ENCODE results near the gene SV2C. TPM values are rescaled to one million over a fixed set of nuclear protein-coding genes. Genes with fewer than 3 reads are reported as not detected.

Gene SV2C
- polyA plus RNA-seq, 3 donors: 0.06 to 0.21 (median 0.13) TPM

- no peak for DNase-seq
These were observed 8.2 kb downstream of the SV2C start for GRCh38 chr5:76091351-76091750.

GRCh38 chr5:76099286-76099702, 16.1 kb downstream of the SV2C start:
- DNase-seq: no peak

GRCh38 chr5:76099756-76100155, 16.6 kb downstream of the SV2C start:
- DNase-seq: no peak

- peak; percentile 50 for DNase-seq
These were observed 20.8 kb downstream of the SV2C start for GRCh38 chr5:76104027-76104426.

GRCh38 chr5:76106149-76106548, 23.0 kb downstream of the SV2C start:
- no peak for DNase-seq

DNA sequence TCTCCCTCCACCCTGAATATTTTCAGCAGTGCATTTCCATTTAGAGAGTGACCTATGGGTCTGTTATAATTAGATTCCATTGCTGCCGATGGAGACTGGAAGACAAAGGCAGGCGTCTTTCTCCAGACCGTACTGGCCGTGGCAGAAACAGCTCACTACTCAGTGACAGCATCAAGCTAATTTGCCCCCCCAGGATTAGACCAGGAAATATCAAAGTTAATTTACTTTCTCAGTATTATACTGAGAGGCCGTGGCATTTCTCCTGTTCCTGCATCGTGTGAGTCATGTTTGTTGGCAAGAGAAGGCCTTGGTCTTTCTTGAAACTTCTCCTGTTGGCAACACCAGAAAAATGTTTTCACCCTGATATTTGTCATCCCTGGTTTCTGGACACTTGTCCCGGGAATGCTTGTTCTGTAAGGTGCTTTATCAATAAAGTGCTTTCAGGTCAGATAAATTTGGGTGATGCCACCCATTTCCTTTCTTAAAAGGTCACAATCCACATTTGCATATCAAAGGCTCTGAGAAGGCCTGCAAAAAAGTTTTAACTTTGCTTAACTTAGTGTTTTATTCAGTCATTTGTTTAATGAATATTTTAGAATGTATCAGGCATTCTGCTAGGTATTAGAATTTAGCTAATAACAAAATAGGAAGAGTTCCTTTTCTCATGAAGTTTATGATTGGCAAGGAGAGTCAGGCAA, 28.4 kb downstream of the SV2C start:
- no peak for DNase-seq

DNA sequence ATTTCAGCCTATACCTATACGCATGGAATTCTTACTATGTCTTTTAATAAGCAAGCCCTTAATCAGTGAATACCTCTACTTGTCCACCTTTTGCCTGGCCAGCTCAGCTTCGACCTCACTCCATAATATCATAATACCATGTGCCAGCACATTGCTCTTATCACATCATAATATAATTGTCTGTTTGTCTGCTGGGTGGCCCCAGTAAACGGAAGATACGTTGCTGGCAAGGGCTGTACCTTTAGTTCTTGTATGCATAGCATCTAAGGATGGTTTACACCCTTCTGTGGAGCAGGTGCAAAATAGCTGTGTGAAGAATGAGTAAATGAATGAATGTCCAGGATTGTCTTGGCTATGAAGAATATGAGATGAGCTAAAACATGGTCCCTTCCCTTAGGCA, 29.9 kb downstream of the SV2C start:
- DNase-seq: no peak

DNA sequence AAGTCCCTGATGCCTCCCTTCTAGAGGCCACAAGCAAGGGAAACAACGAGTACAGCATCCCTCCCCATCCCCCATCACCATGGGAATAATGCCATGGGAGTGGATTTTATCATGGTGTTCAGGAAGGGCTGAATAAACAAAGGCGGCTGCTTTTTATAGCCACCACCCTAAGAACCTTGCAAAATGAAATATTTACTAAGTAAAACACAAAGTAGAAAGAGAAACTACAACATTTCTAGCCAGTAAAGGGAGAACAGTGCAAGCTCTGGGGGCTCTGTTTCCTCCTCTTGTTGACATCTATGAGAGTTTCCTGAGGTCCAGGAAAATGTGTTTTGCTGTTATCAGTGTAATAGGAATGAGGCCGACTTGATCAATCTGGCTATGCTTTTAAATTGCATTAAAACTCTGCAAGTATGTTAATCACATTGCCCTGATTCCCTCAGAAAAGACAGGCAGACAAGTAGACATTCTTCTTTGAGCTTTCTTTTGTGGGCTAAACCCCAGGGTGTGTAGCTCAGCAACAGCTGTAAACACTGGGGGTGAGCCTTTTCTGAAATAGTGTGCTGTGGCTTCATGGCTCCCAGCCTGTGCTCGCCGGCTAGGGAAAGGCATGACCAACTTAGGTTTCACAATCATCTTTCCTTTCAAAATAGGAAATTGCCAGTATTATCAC, 31.1 kb downstream of the SV2C start:
- DNase-seq: no peak

DNA sequence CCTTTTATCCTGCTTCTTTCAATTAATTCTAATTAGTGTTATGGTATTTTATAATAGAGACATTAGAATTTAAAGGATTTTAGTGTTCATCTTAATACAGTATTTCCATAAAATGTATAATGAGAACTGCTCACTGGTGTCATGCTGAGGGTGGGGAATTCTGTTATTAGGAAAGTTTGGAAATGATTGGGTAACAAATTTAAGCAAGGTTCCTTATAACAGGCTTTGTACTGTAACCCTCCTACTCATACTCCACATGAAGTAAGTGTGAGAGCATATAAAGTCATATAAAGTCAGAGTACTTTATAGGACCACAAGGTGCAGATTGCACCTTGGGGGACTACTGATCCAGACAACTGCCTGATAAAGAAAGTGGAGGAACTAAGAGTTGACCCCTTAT, 42.2 kb downstream of the SV2C start:
- DNase-seq: no peak

GRCh38 chr5:76125888-76126287, 42.7 kb downstream of the SV2C start:
- no peak for DNase-seq

DNA sequence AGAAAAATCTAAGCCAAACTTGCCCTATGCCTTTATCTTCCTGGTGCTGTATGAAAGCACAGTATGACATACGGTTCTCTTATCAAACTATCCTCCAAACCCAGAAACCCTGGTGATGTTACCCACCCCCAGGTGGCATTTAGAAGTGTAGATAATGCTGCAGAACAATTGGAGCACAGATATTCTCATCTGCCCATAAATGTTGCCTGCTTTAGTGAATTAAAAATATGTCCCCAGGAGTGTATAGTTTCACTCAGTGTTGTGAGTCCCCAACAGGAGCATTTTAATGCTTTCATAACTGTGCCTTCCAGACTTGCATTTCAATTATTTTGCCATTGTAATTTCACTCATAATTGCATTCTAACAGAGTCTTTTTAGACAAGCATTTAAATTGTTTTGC, 50.8 kb downstream of the SV2C start:
- no peak for DNase-seq

- DNase-seq: no peak
These were observed 51.5 kb downstream of the SV2C start for GRCh38 chr5:76134646-76135045.

- no peak for DNase-seq
These were observed 54.8 kb downstream of the SV2C start for GRCh38 chr5:76137887-76138542.

- no peak for DNase-seq
These were observed 60.7 kb downstream of the SV2C start for GRCh38 chr5:76143884-76144283.

GRCh38 chr5:76144513-76145274, 61.5 kb downstream of the SV2C start:
- DNase-seq: no peak

- no peak for DNase-seq
These were observed 62.8 kb downstream of the SV2C start for GRCh38 chr5:76145945-76146344.

GRCh38 chr5:76149636-76150035, 66.5 kb downstream of the SV2C start:
- no peak for DNase-seq

- DNase-seq: no peak
These were observed 69.0 kb downstream of the SV2C start for GRCh38 chr5:76152161-76152560.

GRCh38 chr5:76152700-76153099, 69.5 kb downstream of the SV2C start:
- no peak for DNase-seq

- no peak for DNase-seq
These were observed 70.1 kb downstream of the SV2C start for GRCh38 chr5:76153271-76153670.

- DNase-seq: no peak
These were observed 71.0 kb downstream of the SV2C start for GRCh38 chr5:76154009-76154690.

- no peak for DNase-seq
These were observed 72.4 kb downstream of the SV2C start for GRCh38 chr5:76155536-76155935.

Data from renal pelvis (tissue), 4 donors.